Ishikawa (cell line): Measurements from ENCODE around the gene BLTP2.

Source experiments
- CEBPB ChIP-seq: IDR thresholded peaks from 2 replicates; pipeline ENCODE4 v1.6.1; 2012
- CREB1 ChIP-seq: IDR thresholded peaks from 2 replicates; pipeline ENCODE4 v1.6.1; 2012; ENCODE audit warnings: low read depth
- EGR1 ChIP-seq: IDR thresholded peaks from 2 replicates; pipeline ENCODE4 v1.6.1; 2012
- FOXM1 ChIP-seq: IDR thresholded peaks from 2 replicates; pipeline ENCODE4 v1.6.1; 2012; ENCODE audit warnings: low read depth, borderline replicate concordance
- MAX ChIP-seq: IDR thresholded peaks from 2 replicates; pipeline ENCODE4 v1.6.1; 2012
- NFIC ChIP-seq: IDR thresholded peaks from 2 replicates; pipeline ENCODE4 v1.6.1; 2012
- RAD21 ChIP-seq: IDR thresholded peaks from 2 replicates; pipeline ENCODE4 v1.6.1; 2012; ENCODE audit warnings: low read depth
- REST ChIP-seq: IDR thresholded peaks from 2 replicates; pipeline ENCODE4 v1.6.1; 2012; ENCODE audit warnings: low read depth, mild to moderate bottlenecking
- TAF1 ChIP-seq: IDR thresholded peaks from 2 replicates; pipeline ENCODE4 v1.6.1; 2012; ENCODE audit warnings: low read depth, mild to moderate bottlenecking
- TCF12 ChIP-seq: IDR thresholded peaks from 2 replicates; pipeline ENCODE4 v1.6.1; 2012; ENCODE audit warnings: low read depth
- TEAD4 ChIP-seq: IDR thresholded peaks from 2 replicates; pipeline ENCODE4 v1.6.1; 2012
- YY1 ChIP-seq: IDR thresholded peaks from 2 replicates; pipeline ENCODE4 v1.6.1; 2012; ENCODE audit warnings: low read depth
- ZBTB7A ChIP-seq: IDR thresholded peaks from 2 replicates; pipeline ENCODE4 v1.6.1; 2012; ENCODE audit warnings: low read depth
- TF ChIP-seq, protein P1 (sequence below): IDR thresholded peaks from 2 replicates; pipeline ENCODE4 v1.6.1; 2012

BLTP2 gene

GRCh38 chr17:28610376-28610775 lies 34.6 kb downstream of the BLTP2 start:
- TF ChIP-seq, protein P1, sequence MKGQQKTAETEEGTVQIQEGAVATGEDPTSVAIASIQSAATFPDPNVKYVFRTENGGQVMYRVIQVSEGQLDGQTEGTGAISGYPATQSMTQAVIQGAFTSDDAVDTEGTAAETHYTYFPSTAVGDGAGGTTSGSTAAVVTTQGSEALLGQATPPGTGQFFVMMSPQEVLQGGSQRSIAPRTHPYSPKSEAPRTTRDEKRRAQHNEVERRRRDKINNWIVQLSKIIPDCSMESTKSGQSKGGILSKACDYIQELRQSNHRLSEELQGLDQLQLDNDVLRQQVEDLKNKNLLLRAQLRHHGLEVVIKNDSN, result no peak
- TF ChIP-seq CREB1 (no peak), YY1 (no peak), MAX (no peak), FOXM1 (no peak), TCF12 (no peak), REST (no peak), TEAD4 (no peak), RAD21 (no peak)

- TF ChIP-seq NFIC, result no peak
- TF ChIP-seq TEAD4, result no peak
- TF ChIP-seq REST, result no peak
- no peak for TF ChIP-seq ZBTB7A
These were observed 45.4 kb downstream of the BLTP2 start for GRCh38 chr17:28599311-28600184.

GRCh38 chr17:28598799-28599310 lies 46.1 kb downstream of the BLTP2 start, which contains the start of gene SPAG5:
SPAG5 (minus strand) TSS chr17:28599025; CDS start chr17:28598946, 79 bp downstream.
- TF ChIP-seq ZBTB7A (no peak), YY1 (peak; percentile 91), TCF12 (0 out of 2 replicates have a peak, but pooled peaks have one; percentile 0), TEAD4 (no peak), FOXM1 (peak; percentile 85), TAF1 (peak; percentile 79), CREB1 (peak; percentile 19; the same call in 1 of the 2 replicates), MAX (peak; percentile 46; the same call in 1 of the 2 replicates)

- TF ChIP-seq TCF12, result peak; percentile 21; the same call in 1 of the 2 replicates
- TF ChIP-seq ZBTB7A, result no peak
- TF ChIP-seq REST, result no peak
- TF ChIP-seq CEBPB, result no peak
These were observed 46.6 kb downstream of the BLTP2 start for GRCh38 chr17:28598389-28598788.

- TF ChIP-seq CEBPB (0 out of 2 replicates have a peak, but pooled peaks have one; percentile 20), EGR1 (no peak)
These were observed 47.2 kb downstream of the BLTP2 start for GRCh38 chr17:28597606-28598383.
